MV-4-11 (cell line): Measurements from ENCODE around the gene FAM240A.

ENCODE experiments used
- DNase-seq: peaks from one replicate; lab custom pipeline; 2025; lab: John Stamatoyannopoulos, UW

Gene FAM240A

GRCh38 chr3:46674031-46674845, 61.9 kb downstream of the FAM240A start:
- no peak for DNase-seq

- no peak for DNase-seq
These were observed 63.1 kb downstream of the FAM240A start for GRCh38 chr3:46675426-46675825.
